Hepatocyte (in vitro differentiated cells): Measurements from ENCODE around the gene SLC37A1. TPM values are rescaled to one million over a fixed set of nuclear protein-coding genes. Genes with fewer than 3 reads are reported as not detected.

Experiments used
- DNase-seq: peaks from one replicate; pipeline ENCODE4 v3.0.0-alpha.2; 2016; ENCODE audit warnings: low spot score
- H2AFZ ChIP-seq: fragments of 200-600 bp; sonication (generic); 2 replicates; pipeline ENCODE4 v1.6.0; 2016; ENCODE audit warnings: antibody characterized with exemption, mild to moderate bottlenecking
- H3K27ac ChIP-seq: fragments of 200-600 bp; sonication (generic); 2 replicates; pipeline ENCODE4 v1.5.1; 2016; ENCODE audit warnings: mild to moderate bottlenecking
- H3K27me3 ChIP-seq: fragments of 200-600 bp; sonication (generic); 2 replicates; pipeline ENCODE4 v1.6.1; 2016
- H3K36me3 ChIP-seq: fragments of 200-600 bp; sonication (generic); replicated peaks from 2 replicates; pipeline ENCODE4 v1.5.1; 2016; ENCODE audit warnings: low read depth; ENCODE audit not compliant: insufficient read depth
- H3K4me1 ChIP-seq: fragments of 200-600 bp; sonication (generic); 2 replicates; pipeline ENCODE4 v1.5.1; 2016; ENCODE audit warnings: mild to moderate bottlenecking, moderate library complexity; ENCODE audit not compliant: insufficient read depth
- H3K4me2 ChIP-seq: fragments of 200-600 bp; sonication (generic); 2 replicates; pipeline ENCODE4 v1.6.0; 2016
- H3K4me3 ChIP-seq: fragments of 200-600 bp; sonication (generic); 2 replicates; pipeline ENCODE4 v1.5.1; 2016; ENCODE audit warnings: mild to moderate bottlenecking
- H3K79me2 ChIP-seq: fragments of 200-600 bp; sonication (generic); 2 replicates; pipeline ENCODE4 v1.6.0; 2017; ENCODE audit warnings: mild to moderate bottlenecking
- H3K9me2 ChIP-seq: fragments of 200-600 bp; sonication (generic); replicated peaks from 2 replicates; pipeline ENCODE4 v1.6.0; 2017; ENCODE audit warnings: mild to moderate bottlenecking; ENCODE audit not compliant: insufficient read depth
- H3K9me3 ChIP-seq: fragments of 200-600 bp; sonication (generic); 2 replicates; pipeline ENCODE4 v1.5.1; 2016; ENCODE audit warnings: low read depth, mild to moderate bottlenecking
- H4K20me1 ChIP-seq: fragments of 200-600 bp; sonication (generic); 2 replicates; pipeline ENCODE4 v1.6.0; 2016; ENCODE audit warnings: mild to moderate bottlenecking; ENCODE audit not compliant: insufficient read depth, poor library complexity, severe bottlenecking
- CTCF ChIP-seq: fragments of 200-600 bp; sonication (generic); IDR thresholded peaks from 2 replicates; pipeline ENCODE4 v1.5.1; 2016; ENCODE audit warnings: antibody characterized with exemption, mild to moderate bottlenecking; ENCODE audit not compliant: poor library complexity
- EZH2 ChIP-seq: fragments of 200-600 bp; sonication (generic); IDR thresholded peaks from 2 replicates; pipeline ENCODE4 v1.6.1; 2016; ENCODE audit warnings: antibody characterized with exemption, mild to moderate bottlenecking, borderline replicate concordance
- EZH2phosphoT487 ChIP-seq: fragments of 200-600 bp; sonication (generic); IDR thresholded peaks from one replicate; pipeline ENCODE4 v1.6.1; 2018; ENCODE audit warnings: antibody characterized with exemption, mild to moderate bottlenecking, low read depth, moderate library complexity; ENCODE audit not compliant: unreplicated experiment, severe bottlenecking
- WGBS: methylation state at CpG from one replicate; pipeline ENCODE4 v1.1.6; 2016; ENCODE audit warnings: low lambda C conversion rate; ENCODE audit errors: missing lambda C conversion rate; 5-methylcytosine and 5-hydroxymethylcytosine counted together
- polyA plus RNA-seq: library from polyadenylated mRNA; unstranded; fragments of >200 nt; fragmentation: Nextera tagmentation; extraction: Ambion mirVana; gene quantifications from 2 replicates; pipeline ENCODE4 v1.2.1, GENCODE V29; 2016
- total RNA-seq: library from RNA; depleted of rRNA; stranded (reverse); fragments of >200 nt; gene quantifications from 2 replicates; pipeline ENCODE4 v1.2.3, GENCODE V29; 2014

SLC37A1 gene
- total and polyA plus RNA-seq, 2 experiments from 2014 or later: 17.9 to 18.5 TPM

GRCh38 chr21:42547001-42547905 is 33.6 kb downstream of the SLC37A1 start:
- Histone ChIP-seq H4K20me1 (no peaks in the 10 kb centered on the region), H3K79me2 (no peaks in the 10 kb centered on the region), H3K27me3 (no peaks in the 10 kb centered on the region), H3K9me3 (no peaks in the 10 kb centered on the region), H3K4me3 (no peak overlapping the region), H3K4me2 (no peak overlapping the region), H3K27ac (no peak overlapping the region), H3K9me2 (no peaks in the 10 kb centered on the region), H2AFZ (no peak overlapping the region), H3K4me1 (no peaks in the 10 kb centered on the region), H3K36me3 (no peaks in the 10 kb centered on the region)
- no peak for TF ChIP-seq CTCF
- TF ChIP-seq EZH2: no peak
- TF ChIP-seq EZH2phosphoT487: no peak
- DNase-seq: no peak
- WGBS: 94% methylated on average over 21 of the region's 27 CpGs

- Histone ChIP-seq H3K9me3 (no peaks in the 10 kb centered on the region), H3K4me3 (no peak overlapping the region), H3K36me3 (no peaks in the 10 kb centered on the region), H3K79me2 (no peaks in the 10 kb centered on the region), H3K27me3 (no peaks in the 10 kb centered on the region), H3K4me2 (no peak overlapping the region), H2AFZ (no peak overlapping the region), H3K27ac (no peak overlapping the region), H4K20me1 (no peaks in the 10 kb centered on the region), H3K9me2 (no peaks in the 10 kb centered on the region), H3K4me1 (no peaks in the 10 kb centered on the region)
- no peak for DNase-seq
- no peak for TF ChIP-seq EZH2phosphoT487
- WGBS: 96% methylated on average over 21 of the region's 22 CpGs
Measured at GRCh38 chr21:42547906-42548365, 34.3 kb downstream of the SLC37A1 start.

GRCh38 chr21:42548687-42549406 is 35.2 kb downstream of the SLC37A1 start:
- Histone ChIP-seq H4K20me1 (no peaks in the 10 kb centered on the region), H3K27me3 (no peaks in the 10 kb centered on the region), H3K4me2 (no peak overlapping the region), H3K79me2 (no peaks in the 10 kb centered on the region), H3K9me3 (no peaks in the 10 kb centered on the region), H3K9me2 (no peaks in the 10 kb centered on the region), H2AFZ (no peak overlapping the region), H3K4me1 (no peaks in the 10 kb centered on the region), H3K36me3 (no peaks in the 10 kb centered on the region), H3K27ac (no peak overlapping the region), H3K4me3 (no peak overlapping the region)
- DNase-seq: no peak
- WGBS: 94% methylated on average over 21 of the region's 21 CpGs
- TF ChIP-seq EZH2phosphoT487: no peak
- no peak for TF ChIP-seq CTCF
- no peak for TF ChIP-seq EZH2

- H3K9me2 ChIP-seq: no peaks in the 10 kb centered on the region
- TF ChIP-seq EZH2phosphoT487 (no peak), CTCF (no peak), EZH2 (no peak)
- H3K27me3 ChIP-seq: no peaks in the 10 kb centered on the region
- H3K79me2 ChIP-seq: no peaks in the 10 kb centered on the region
- H3K4me1 ChIP-seq: no peaks in the 10 kb centered on the region
- H2AFZ ChIP-seq: no peak overlapping the region
- no peak overlapping the region for H3K4me2 ChIP-seq
- no peaks in the 10 kb centered on the region for H4K20me1 ChIP-seq
- peak overlapping the region; percentile 38 for H3K27ac ChIP-seq
- peak; percentile 34 for DNase-seq
- H3K4me3 ChIP-seq: no peak overlapping the region
- no peaks in the 10 kb centered on the region for H3K36me3 ChIP-seq
- WGBS: 47% methylated on average over 3 of the region's 3 CpGs
- H3K9me3 ChIP-seq: no peaks in the 10 kb centered on the region
Measured at GRCh38 chr21:42550817-42551216, 37.2 kb downstream of the SLC37A1 start.
